Hematopoietic multipotent progenitor cell treated with erythropoietin and hydrocortisone succinate and interleukin-3 and kit ligand, for 17 days (in vitro differentiated cells): ENCODE data around the gene GRB10.

ENCODE experiments used
- DNase-seq: peaks from one replicate; pipeline ENCODE4 v3.0.0-alpha.2; 2015; ENCODE audit warnings: low spot score

The GRB10 gene

DNA sequence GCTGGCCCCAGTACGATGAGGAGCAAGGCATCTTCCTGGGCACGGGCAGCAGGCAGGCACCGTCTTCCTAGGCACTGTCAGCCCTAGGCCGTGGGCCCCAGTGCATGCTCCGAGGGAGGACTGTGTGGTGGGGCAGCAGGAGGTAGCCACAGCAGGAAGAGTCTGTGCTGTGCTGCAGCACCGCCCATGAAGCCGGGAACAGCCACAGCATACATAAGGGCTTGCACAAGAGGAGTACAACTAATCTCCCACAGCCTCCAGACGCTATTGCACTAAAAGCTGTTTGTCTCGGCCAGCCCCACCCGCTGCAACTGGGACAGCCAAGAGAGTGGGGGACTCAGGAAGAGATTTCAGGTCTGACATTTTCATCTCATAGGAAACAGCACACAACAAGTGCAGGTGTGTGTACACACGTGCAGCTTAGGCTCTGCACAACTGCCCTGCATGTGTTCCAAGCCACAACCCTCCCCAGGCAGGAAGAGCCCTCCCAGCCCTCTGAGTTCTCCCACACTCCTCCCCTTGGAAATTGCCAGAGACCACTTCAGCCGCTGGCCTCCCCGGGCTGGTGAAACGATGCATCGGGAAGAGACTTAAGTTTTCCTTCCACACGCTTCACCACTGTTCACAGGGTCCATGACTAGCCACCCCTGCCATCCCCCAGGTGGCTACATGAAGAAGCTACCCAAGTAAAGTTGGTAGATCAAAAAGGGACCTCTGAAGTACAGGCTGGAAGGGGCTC is 129.4 kb downstream of the GRB10 start:
- no peak for DNase-seq

DNA sequence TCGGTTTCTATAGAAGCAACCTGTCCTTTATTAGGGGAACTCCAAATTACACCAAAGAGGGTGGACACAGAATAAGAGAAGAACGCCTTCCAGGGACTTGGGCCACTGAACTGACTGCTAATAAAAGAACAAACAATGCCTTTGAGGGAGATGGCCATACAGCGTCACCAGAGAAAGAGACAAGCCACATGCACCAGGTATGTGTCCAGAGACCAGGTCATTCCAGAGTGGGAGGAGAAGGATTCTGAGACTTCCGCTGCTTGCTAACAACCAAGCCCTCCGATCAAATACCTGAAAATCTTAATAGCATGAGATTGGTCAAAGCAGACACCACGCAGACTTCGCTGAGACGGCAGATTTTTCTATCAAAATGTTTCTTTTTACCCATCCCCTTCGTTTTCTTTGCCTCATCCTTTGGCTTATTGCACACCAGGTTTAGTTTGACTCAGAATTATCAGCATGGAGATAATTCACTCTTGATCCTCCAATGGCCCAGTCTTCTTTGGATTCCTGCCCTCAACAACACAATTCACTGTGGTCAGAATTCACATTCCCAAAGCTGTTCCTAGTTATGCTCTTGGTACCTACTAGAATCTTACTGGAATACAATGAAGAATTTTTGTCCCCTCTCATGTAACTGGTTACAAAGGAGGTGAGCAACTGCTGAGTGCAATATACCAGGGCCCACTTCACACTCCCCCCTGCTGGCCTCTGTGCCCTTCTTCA is 130.1 kb downstream of the GRB10 start:
- DNase-seq = no peak

DNA sequence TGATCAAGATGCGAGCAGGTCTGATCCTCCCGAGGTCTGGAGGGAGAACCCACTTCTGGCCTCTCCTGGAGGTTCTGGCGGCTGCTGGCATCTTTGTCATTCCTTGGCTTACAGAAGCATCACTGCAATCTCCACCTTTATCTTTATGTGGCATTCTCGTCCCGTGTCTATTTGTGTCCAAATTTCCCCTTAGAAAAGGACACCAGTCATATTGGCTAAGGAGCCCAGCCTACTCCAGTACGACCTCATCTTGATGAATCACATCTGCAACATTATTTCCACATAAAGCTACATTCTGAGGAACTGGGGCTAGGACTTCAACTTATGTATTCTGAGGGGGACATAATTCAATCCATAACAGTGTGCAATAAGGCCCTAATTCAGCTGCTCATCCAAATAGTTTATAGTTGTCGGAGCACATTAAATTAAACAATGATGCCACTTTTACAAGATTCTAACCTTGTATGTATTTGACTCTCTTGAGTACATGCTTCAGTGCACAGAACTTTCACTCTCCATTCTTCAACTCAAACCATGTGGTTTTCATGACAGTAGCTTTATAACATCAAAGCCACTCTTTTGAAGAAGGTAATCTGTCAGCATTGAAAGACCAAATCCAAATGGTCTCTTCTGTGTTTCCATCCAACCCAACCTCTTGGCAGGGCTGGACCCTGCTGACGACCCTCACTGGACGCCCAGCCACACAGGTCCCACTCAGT is 131.3 kb downstream of the GRB10 start:
- no peak for DNase-seq

DNA sequence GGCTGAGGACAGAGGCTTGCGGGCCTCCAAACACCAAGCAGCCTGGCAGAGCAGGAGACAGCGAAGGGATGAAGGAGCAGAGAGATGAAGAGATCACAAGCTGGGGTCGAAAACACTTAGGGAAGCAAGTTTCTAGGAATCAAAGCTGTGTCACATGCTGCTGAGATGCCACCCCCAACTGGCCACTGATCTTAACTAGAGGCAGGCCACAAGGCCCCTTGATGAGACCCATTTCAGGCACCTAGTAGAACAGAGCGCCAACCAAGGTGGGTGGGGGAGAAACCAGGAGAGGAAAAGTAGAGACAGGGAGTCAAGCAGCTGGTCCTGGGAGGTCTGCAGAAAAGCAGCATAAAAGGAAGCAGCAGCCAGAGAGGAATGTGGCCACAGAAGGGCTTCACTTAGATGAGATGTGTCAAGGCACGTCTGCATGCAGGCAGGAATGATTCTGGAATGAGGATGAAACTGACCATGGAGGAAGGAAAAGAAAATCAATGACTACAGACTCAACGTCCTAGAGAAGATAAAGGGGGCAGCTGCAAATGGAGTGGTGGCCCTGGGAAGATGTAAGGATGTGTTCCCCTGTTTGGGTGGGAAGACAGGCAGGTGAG is 132.5 kb downstream of the GRB10 start:
- no peak for DNase-seq

DNA sequence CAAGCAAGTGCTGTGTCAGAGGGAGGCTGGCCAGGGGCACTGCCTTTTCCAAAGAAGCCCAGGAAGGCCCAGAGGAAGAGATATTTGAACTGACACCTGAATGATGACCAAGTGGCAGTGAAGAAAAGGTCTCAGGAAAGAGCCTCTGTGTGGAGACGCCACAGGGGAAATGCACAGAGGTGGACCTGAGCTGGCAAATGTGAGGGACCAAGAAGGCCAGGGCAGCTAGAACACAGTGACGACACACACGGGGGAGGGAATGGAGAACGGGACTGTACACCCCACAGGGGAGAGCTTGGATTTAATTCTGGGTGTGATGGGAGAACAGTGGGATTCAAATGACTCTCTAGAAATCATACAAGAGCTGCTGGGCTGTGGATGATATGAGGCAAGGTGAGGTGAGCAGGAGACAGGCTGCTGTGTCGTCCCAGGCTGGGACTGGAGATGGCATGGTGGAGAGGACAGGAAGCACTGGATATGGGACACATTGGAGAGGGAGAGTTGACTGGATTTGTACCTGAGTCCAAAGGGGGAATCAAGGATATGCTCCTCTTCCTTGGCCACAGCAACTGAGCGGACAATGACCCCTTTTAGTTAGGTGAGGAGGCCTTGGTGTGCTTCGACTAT is 133.3 kb downstream of the GRB10 start:
- no peak for DNase-seq

DNA sequence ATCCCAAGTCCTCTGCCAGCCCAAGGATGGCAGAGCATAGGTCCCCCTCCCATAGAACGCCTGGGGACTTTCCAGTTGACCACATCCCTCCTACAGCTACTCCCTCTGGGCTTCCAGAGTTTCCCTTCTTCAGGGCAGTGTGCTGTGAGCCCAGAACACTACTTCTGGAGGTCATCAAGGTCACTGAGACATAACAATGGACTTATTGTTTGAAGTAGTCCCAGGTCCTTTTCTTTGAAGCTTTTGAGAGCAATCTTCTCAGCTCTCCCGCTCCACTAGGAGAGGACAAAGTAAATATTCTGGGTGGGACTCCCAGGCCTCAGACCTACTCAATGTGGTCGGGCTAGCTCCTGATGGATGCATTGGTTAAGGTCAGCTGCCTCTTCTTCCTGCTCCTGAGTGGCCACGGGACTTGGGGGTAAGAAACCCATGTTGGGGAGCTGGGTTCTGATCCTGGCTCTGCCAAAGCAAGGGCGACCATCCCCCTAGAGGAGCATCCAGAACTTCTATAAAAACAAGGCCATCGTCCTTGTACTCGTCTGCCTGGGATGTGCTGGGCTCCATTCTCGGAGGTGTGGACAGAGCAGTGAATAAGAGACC is 134.0 kb downstream of the GRB10 start:
- DNase-seq = no peak

DNA sequence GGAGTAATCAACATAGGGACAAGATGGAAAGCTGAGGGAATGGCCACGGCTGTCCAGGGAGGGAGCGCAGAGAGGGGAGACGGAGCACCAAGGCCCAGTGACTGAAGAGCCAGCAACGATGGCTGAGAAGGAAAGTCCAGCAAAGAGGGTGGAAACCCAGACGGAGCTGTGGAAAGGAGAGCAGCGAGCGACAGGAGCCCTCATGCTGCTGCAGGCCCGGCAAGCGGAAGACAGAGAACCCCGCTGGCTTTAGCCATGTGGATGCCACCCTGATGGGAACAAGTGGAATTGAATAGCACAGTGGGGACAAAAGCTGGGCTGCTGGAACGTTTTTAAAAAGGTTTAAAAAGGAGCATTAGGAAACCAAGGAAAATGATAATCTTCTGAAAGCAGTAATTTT is 134.6 kb downstream of the GRB10 start:
- DNase-seq = no peak

DNA sequence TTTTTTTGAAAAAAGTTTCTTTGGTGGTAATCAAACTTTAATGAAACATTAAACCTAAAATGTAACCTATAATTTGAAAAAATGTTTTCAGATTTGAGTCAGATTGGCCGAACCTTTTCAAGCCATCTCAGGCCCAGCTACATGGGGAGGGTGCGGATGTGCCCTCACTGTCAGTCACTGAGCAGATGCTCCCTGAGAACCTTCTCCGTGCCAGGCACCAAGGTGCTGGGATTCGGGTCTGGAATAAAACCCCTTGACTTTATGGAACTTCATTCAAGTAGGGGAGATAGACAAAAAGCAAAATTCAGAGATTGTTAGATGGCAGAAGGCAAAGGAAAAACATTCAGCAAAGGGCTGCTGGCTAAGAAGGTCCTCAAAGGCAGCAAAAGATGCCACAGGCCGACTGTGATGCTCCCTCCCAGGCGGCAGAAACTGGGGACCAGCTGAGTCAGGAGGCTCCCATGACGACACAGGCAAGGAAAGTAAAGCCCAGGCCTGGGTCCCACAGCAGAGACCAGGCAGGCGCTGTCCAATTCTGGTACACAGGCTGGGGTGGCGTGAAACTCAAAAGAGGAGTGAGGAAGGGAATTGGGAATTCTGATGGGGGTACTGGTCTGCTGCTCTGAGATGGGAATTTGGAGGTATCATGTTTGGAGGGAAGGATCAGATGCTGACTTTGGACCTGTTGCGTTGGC is 135.3 kb downstream of the GRB10 start:
- no peak for DNase-seq

DNA sequence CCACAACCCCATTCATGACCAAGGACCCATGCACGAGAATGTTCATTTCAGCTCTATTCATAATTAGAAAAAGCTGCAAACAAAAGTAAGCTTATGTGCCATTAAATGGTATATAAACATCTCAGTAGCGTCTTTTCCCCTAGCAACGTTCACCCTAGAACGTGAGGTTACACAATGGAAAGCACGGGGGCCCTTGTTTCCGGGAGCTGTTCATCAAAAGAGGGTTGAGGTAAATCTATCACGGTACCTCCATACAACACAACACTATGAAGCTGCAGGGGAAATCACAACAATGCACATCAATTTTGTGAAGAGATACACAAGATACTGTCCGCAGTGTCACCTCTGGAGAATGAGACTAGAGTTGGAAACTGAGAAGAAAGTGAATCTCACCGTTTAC is 136.6 kb downstream of the GRB10 start:
- DNase-seq = no peak

DNA sequence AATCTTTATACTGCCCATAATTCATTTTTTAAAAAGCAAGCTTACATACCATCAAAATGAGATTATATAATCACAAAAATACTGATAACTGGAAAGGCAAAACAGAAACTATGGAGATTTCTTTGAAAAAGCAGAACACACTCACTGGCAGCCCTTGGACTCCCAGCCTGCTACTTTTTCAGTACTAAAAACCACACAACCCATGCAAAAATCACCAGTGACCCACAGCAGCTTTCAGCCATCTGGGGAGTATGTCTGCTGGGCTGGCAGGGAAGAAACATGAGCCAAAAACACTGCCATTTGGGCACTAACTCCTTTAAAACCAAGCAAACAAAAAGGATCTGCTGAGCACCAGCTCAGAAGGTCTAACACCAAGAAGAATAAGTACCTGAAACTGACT is 137.5 kb downstream of the GRB10 start:
- DNase-seq = no peak

DNA sequence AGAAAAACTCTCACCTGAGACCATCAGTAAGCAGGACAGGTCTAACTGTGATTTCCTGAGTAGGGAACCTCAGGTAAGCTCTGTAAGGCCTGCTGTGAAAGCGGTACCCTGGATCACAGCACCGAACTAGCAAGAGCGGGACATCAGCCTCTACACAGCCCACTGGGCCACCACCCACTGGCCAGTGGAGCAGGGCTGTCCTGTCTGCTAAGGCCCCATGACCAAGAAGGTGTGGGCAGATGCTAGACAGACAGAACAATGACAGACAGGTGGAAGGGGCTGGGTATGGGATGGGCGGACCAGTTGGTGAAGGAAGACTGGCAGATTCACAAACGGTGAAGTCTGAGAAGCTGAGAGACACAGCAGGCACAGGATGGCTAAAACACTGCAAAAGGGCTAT is 138.1 kb downstream of the GRB10 start:
- DNase-seq = no peak

DNA sequence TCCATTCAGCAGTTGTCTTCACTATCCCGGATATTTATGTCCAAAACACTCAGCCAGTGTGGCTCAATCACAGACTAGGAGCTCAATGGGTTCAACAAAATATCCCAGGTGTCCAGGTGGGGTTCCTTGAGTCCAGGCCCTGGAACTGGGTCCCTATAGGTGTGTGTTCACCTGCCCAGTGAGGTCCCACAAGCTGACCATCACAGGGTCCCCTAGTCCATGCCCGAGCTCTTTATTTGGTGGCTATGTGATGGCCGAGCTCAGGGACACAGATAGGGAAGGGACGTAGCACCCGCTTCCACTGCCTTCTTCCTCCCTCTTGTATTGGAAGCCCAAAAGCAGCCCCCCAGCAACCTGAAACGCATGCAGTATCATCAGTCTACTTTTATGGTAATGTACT is 138.6 kb downstream of the GRB10 start:
- no peak for DNase-seq

DNA sequence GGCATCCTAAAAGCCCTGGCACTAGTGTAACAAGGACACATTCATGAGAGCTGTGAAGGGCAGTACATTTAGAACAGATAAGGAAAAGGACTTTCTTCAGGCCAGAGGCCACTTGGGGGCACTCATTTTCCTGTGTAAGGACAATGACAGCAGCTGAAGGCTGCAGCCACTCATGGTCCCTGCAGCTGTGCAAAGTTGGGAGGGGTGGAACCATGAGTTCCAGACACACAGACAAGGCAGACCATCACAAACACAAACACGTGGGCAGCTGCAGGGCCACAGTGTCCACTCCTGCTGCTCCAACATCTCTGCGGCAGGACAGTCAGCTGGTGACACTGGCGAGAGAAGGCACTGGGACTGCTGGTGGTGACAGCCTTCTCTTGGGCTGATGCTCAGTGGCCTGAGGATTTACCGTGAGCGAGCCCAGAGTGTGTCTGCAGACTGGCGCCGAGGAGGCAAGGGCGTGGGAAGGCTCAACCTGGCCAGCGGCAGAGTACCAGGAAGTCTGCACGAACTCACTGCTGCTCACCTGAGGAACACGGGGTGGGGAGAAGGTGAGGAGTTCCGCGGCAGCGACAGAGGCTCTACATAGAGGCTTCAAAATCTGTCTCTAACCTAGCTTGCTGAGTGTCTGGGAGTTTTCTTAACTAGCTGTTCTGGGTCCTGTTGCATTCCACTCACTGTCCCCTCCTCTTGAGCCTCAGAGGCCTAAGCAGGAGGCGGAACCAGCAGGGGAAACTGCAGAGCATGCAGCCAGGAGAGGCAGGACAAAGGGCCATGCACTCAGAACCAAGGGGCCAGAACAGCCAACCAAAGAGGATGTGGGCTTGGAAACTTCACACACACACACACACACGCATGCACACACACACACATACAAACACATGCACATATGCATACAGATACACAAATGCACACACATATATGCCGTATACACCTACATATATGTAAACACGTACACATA is 141.0 kb downstream of the GRB10 start:
- DNase-seq = no peak

DNA sequence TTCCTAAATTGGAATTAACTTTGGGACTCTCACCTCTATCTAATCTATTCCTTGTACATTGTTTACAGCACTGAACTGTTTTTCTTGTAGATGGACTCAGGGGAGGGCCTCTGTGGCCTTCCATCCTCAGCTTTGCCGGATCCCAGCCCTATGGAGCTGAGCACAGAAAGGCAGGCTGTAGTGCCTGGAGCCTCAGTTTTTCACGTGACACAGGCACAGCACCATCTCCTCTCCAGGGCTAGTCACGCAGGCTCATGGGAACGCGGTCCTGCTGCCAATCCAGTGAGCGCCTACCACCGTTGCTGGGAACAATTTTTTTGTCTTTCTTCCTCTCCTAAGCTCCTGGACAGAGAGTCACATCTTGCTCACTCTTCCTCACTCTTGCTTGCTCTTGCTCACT is 141.9 kb downstream of the GRB10 start:
- no peak for DNase-seq

DNA sequence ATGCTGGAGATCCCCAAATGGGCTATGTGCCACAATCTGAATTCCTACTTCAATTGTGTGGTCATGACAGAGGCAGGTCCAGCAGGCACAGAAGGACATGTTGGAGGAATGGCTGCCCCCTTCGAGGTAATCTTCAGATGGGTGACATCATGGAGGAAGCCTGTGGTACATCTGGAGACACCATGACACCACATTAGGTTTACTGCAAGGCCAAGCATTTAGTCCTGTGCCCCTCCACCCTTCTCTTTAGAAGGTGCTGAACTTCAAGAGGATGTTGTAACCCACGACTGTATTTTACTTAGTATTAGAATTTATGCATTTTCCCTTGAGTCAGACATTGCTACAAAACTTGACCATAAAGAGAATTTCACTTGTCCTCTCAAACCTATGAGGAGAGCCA is 142.4 kb downstream of the GRB10 start:
- DNase-seq = no peak

DNA sequence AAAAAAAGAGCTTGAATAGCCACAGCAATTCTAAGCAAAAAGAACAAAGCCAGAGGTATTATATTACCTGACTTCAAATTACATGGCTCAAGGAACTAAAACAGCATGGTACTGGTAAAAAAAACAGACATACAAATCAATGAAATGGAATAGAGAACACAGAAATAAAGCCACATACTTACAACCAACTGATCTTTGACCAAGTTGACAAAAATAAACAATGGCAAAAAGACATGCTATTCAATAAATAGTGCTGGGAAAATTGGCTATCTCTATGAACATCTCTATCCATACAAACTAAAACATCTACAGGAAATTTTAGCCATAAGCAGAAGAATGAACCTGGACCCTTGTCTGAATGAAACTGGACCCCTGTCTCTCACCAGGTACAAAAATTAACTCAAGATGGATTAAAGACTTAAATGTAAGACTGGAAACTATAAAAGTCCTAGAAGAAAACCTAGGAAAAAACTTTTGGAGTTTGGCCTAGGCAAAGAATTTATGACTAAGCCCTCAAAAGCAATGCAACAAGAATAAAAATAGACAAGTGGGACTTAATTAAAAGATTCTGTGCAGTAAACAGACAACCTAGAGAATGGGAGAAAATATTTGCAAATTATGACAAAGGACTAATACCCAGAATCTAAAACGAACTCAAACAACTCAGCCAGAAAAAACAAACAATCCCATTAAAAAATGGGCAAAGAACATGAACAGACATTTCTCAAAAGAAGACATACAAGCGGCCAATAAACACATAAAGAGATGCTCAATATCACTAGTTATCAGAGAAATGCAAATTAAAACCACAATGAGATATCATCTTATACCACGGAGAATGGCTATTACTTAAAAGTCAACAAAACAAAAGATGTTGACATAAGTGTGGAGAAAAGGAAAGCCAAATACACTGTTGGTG is 144.7 kb downstream of the GRB10 start:
- DNase-seq = no peak

DNA sequence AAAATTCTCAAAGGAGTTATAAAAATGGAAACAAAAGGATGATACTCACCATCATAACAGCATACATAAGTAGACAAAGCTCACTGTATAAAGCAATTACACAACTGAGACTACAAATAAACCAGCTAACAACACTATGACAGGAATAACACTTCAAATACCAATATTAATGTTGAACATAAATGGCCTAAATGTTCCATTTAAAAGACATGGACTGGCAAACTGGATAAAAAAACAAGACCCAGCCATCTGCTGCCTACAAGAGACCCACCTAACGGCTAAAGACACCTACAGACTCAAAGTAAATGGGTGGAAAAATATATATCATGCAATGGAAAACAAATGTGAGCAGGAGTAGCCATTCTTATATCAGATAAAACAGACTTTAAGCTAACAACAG is 148.3 kb downstream of the GRB10 start:
- no peak for DNase-seq

DNA sequence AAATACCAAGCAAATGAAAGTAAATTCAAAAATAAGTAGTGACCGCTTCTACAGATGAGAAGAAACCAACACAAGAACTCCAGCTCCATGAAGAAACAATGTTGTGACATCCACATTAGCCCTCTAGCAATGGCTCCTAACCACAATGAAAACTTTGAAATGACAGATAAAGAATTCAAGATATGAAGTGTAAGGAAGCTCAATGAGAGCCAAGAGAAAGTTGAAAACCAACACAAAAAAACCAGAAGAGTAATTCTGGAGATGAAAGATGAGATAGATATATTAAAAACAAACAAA is 149.3 kb downstream of the GRB10 start:
- no peak for DNase-seq
